HCT116 (cell line): ENCODE measurements around the gene GYPC. TPM values are rescaled to one million over a fixed set of nuclear protein-coding genes. Genes with fewer than 3 reads are reported as not detected.

Experiments
- ATAC-seq: fragments of 200-7000 bp; cut with Tn5 transposase; 2 replicates; pipeline ENCODE4 v1.9.1; 2020; ENCODE audit warnings: mild to moderate bottlenecking, moderate library complexity
- BruUV-seq: library from RNA; stranded (reverse); fragments of 400-500 nt; replicated peaks from 2 replicates; lab custom pipeline; 2021; lab: Mats Ljungman, UMichigan
- CTCF ChIA-PET: fragments of 300-600 bp; sonication (Branson Sonifier 250); formaldehyde crosslinking; loops from one replicate; lab custom pipeline; 2021; ENCODE audit warnings: antibody characterized with exemption; lab: Charles Lee
- POLR2A ChIA-PET: fragments of 300-600, 350-600 bp; sonication (Branson Sonifier 250); formaldehyde crosslinking; loops from one replicate; lab custom pipeline; 2021; ENCODE audit warnings: antibody characterized with exemption; lab: Charles Lee
- RAD21 ChIA-PET, 2 experiments: fragments of 300-600 bp; sonication (Branson Sonifier 250); formaldehyde crosslinking; loops; one replicate each; lab custom pipeline; 2023; ENCODE audit warnings: low total read pairs in 2 of 2; ENCODE audit not compliant: uncharacterized antibody in 2 of 2, unreplicated experiment in 2 of 2, low non-redundant PET in 1 of 2; lab: Charles Lee
- DNase-seq: peaks from one replicate; pipeline ENCODE4 v3.0.0-alpha.2; 2010; ENCODE audit warnings: low read depth, low spot score
- H2AFZ ChIP-seq: fragments of 200-600 bp; shearing (Covaris generic), sonication (generic); 2 replicates; pipeline ENCODE4 v1.6.1; 2017; ENCODE audit warnings: low read depth, mixed run types, mixed read lengths, antibody characterized with exemption, low read length; ENCODE audit not compliant: poor library complexity, severe bottlenecking
- H3K27ac ChIP-seq: 2 replicates; pipeline ENCODE4 v1.5.1; 2012; ENCODE audit warnings: low read depth, low read length
- H3K27me3 ChIP-seq: fragments of 200-600 bp; sonication (generic); 2 replicates; pipeline ENCODE4 v1.6.1; 2016; ENCODE audit warnings: mixed run types, low read length, mixed read lengths; ENCODE audit not compliant: insufficient read depth
- H3K36me3 ChIP-seq, 2 experiments: fragments of 200-500 bp in 1 of 2; fragments of 200-600 bp in 1 of 2; sonication (Bioruptor generic) in 1 of 2; sonication (generic) in 1 of 2; 2 replicates each; pipeline versions ENCODE4 v1.5.1 to v1.6.1; 2014 to 2016; ENCODE audit warnings: low read length in 2 of 2, inconsistent platforms in 1 of 2, mixed read lengths in 1 of 2, mixed run types in 1 of 2; ENCODE audit not compliant: insufficient read depth in 2 of 2, control insufficient read depth in 1 of 2
- H3K4me1 ChIP-seq, 2 experiments: fragments of 200-600 bp in 1 of 2; sonication (generic) in 1 of 2; 2 replicates each; pipeline versions ENCODE4 v1.5.1 to v1.6.1; 2012 to 2017; ENCODE audit warnings: low read length in 2 of 2, inconsistent platforms in 1 of 2, mild to moderate bottlenecking in 1 of 2, mixed read lengths in 1 of 2, mixed run types in 1 of 2, moderate library complexity in 1 of 2; ENCODE audit not compliant: insufficient read depth in 2 of 2, control insufficient read depth in 1 of 2
- H3K4me2 ChIP-seq: fragments of 200-600 bp; sonication (generic); 2 replicates; pipeline ENCODE4 v1.6.1; 2017; ENCODE audit warnings: mixed run types, low read length, mixed read lengths
- H3K4me3 ChIP-seq, 2 experiments: fragments of 200-600 bp in 1 of 2; sonication (generic) in 1 of 2; replicated peaks in 1 of 2; 2 replicates each; pipeline ENCODE4 v1.5.1; 2011 to 2016; ENCODE audit warnings: low read length in 2 of 2, control low read depth in 1 of 2, low read depth in 1 of 2, mild to moderate bottlenecking in 1 of 2, mixed read lengths in 1 of 2, mixed run types in 1 of 2
- H3K79me2 ChIP-seq: fragments of 200-600 bp; sonication (generic); 2 replicates; pipeline ENCODE4 v1.6.1; 2017; ENCODE audit warnings: mild to moderate bottlenecking, mixed run types, low read length, moderate library complexity, mixed read lengths; ENCODE audit not compliant: insufficient read depth
- H3K9ac ChIP-seq: fragments of 200-600 bp; sonication (generic); 2 replicates; pipeline ENCODE4 v1.6.1; 2016; ENCODE audit warnings: low read length, mixed read lengths
- H3K9me2 ChIP-seq: fragments of 200-600 bp; sonication (generic), shearing (Covaris generic); 2 replicates; pipeline ENCODE4 v1.6.1; 2017; ENCODE audit warnings: mixed run types, mild to moderate bottlenecking, moderate library complexity; ENCODE audit not compliant: insufficient read depth
- H3K9me3 ChIP-seq, 2 experiments: fragments of 200-500 bp in 1 of 2; fragments of 200-600 bp in 1 of 2; sonication (Bioruptor generic) in 1 of 2; sonication (generic) in 1 of 2; 2 replicates each; pipeline ENCODE4 v1.6.1; 2014 to 2017; ENCODE audit warnings: low read length in 2 of 2, mixed read lengths in 2 of 2, inconsistent platforms in 1 of 2, low read depth in 1 of 2, mild to moderate bottlenecking in 1 of 2, mixed run types in 1 of 2, moderate library complexity in 1 of 2; ENCODE audit not compliant: control insufficient read depth in 1 of 2, insufficient read depth in 1 of 2
- H4K20me1 ChIP-seq: fragments of 200-600 bp; sonication (generic), shearing (Covaris generic); 2 replicates; pipeline ENCODE4 v1.6.1; 2017; ENCODE audit warnings: mixed run types, mild to moderate bottlenecking, moderate library complexity; ENCODE audit not compliant: insufficient read depth
- ATF3 ChIP-seq: IDR thresholded peaks from 2 replicates; pipeline ENCODE4 v1.6.1; 2012
- CBX3 ChIP-seq: IDR thresholded peaks from 2 replicates; pipeline ENCODE4 v1.6.1; 2012; ENCODE audit warnings: low read depth
- CEBPB ChIP-seq: IDR thresholded peaks from 2 replicates; pipeline ENCODE4 v1.6.1; 2012; ENCODE audit warnings: low read depth
- EGR1 ChIP-seq: IDR thresholded peaks from 2 replicates; pipeline ENCODE4 v1.6.1; 2012; ENCODE audit warnings: low read depth
- ELF1 ChIP-seq: IDR thresholded peaks from 2 replicates; pipeline ENCODE4 v1.6.1; 2012; ENCODE audit warnings: low read depth, borderline replicate concordance
- EZH2 ChIP-seq: fragments of 200-600 bp; sonication (generic); IDR thresholded peaks from 2 replicates; pipeline ENCODE4 v1.6.1; 2017; ENCODE audit warnings: antibody characterized with exemption, mixed run types
- EZH2phosphoT487 ChIP-seq: fragments of 200-600 bp; IDR thresholded peaks from 2 replicates; pipeline ENCODE4 v1.6.1; 2018; ENCODE audit warnings: antibody characterized with exemption, borderline replicate concordance
- FOSL1 ChIP-seq: IDR thresholded peaks from 2 replicates; pipeline ENCODE4 v1.6.1; 2012; ENCODE audit warnings: low read depth
- JUND ChIP-seq: IDR thresholded peaks from 2 replicates; pipeline ENCODE4 v1.6.1; 2012
- RAD21 ChIP-seq: IDR thresholded peaks from 2 replicates; pipeline ENCODE4 v1.6.1; 2012; ENCODE audit warnings: low read depth, mild to moderate bottlenecking
- REST ChIP-seq: IDR thresholded peaks from 2 replicates; pipeline ENCODE4 v1.6.1; 2012; ENCODE audit warnings: low read depth
- SIN3A ChIP-seq: IDR thresholded peaks from 2 replicates; pipeline ENCODE4 v1.6.1; 2012; ENCODE audit warnings: low read depth
- SP1 ChIP-seq: IDR thresholded peaks from 2 replicates; pipeline ENCODE4 v1.6.1; 2012; ENCODE audit warnings: low read depth
- SRF ChIP-seq: IDR thresholded peaks from 2 replicates; pipeline ENCODE4 v1.6.1; 2012; ENCODE audit warnings: low read depth
- TCF7L2 ChIP-seq: IDR thresholded peaks from 2 replicates; pipeline ENCODE4 v1.7.0; 2011; ENCODE audit warnings: borderline replicate concordance, inconsistent platforms; ENCODE audit not compliant: insufficient read depth, insufficient read length; ENCODE audit errors: extremely low read depth
- YY1 ChIP-seq: IDR thresholded peaks from 2 replicates; pipeline ENCODE4 v1.6.1; 2011; ENCODE audit warnings: low read length, low read depth, moderate library complexity, mild to moderate bottlenecking; ENCODE audit not compliant: insufficient replicate concordance; ENCODE audit errors: extremely low read depth
- ZFX ChIP-seq: fragments of 450-650 bp; IDR thresholded peaks from 2 replicates; pipeline ENCODE4 v1.6.1; 2017
- ZNF274 ChIP-seq: fragments of 200-500 bp; sonication (Bioruptor generic); IDR thresholded peaks from 2 replicates; pipeline ENCODE4 v1.6.1; 2014; ENCODE audit warnings: mild to moderate bottlenecking, low read depth, low read length, inconsistent platforms
- intact Hi-C: fragments of 100-400 bp; cut with micrococcal nuclease; formaldehyde crosslinking; loops from 2 replicates; pipeline ENCODE4 v1.10.0; 2022
- total RNA-seq: library from RNA; stranded (reverse); gene quantifications from one replicate; pipeline ENCODE4 v1.2.1, GENCODE V29; 2021; ENCODE audit not compliant: unreplicated experiment
- TF ChIP-seq, protein P1 (sequence below): IDR thresholded peaks from 2 replicates; pipeline ENCODE4 v1.6.1; 2011; ENCODE audit warnings: mild to moderate bottlenecking, low read length, moderate library complexity; ENCODE audit not compliant: insufficient replicate concordance; ENCODE audit errors: extremely low read depth
- TF ChIP-seq, protein P2 (sequence below), 3 experiments: fragments of 200-600 bp in 1 of 3; sonication (generic) in 1 of 3; IDR thresholded peaks in 2 of 3; conservative IDR thresholded peaks in 1 of 3; 2 replicates each; pipeline ENCODE4 v1.5.1; 2012 to 2017; ENCODE audit warnings: low read depth in 2 of 3, low read length in 2 of 3, antibody characterized with exemption in 1 of 3, borderline replicate concordance in 1 of 3, control low read depth in 1 of 3, mild to moderate bottlenecking in 1 of 3, mixed read lengths in 1 of 3, mixed run types in 1 of 3, moderate library complexity in 1 of 3; ENCODE audit not compliant: insufficient read depth in 1 of 3

GYPC gene
- total RNA-seq, 1 experiment from 2014 or later, result 0.66 TPM

DNA sequence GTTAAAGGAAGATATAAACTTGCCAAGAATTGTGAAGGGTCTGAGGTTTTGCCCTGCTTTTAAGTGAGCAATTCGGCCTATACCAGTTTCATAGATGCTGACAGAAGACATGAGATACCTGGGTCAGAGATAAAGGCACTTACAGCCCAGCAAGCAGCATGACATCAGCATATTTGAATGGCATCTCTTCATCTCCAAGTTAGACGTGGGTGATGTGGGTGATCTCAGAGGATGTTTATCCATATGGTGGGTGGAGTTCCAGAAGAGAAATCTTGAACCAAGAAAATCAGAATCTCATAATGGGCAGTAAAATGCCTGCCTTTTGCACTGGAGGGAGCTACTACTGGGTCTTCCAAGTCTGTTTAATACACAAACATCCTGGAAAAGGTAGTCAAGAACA is 44.7 kb downstream of the GYPC start:
- H3K9me3 ChIP-seq, result no peaks in the 10 kb centered on the region
- ChIA-PET POLR2A (no interaction called here), RAD21 (no interaction called here), CTCF (no interaction called here)
- no peaks in the 10 kb centered on the region for H3K9me2 ChIP-seq
- H3K4me1 ChIP-seq, result no peaks in the 10 kb centered on the region
- no peak overlapping the region for H3K4me3 ChIP-seq
- H3K79me2 ChIP-seq, result no peaks in the 10 kb centered on the region
- no peak overlapping the region for H3K4me2 ChIP-seq
- no peak overlapping the region for H2AFZ ChIP-seq
- BruUV-seq, result no TSS peak
- H4K20me1 ChIP-seq, result no peaks in the 10 kb centered on the region
- H3K9ac ChIP-seq, result no peak overlapping the region
- TF ChIP-seq ATF3 (no peak), CBX3 (no peak), JUND (no peak), ELF1 (no peak), TCF7L2 (no peak), ZNF274 (no peak), FOSL1 (no peak), CEBPB (no peak), SRF (no peak), EZH2 (no peak), YY1 (no peak), SP1 (no peak), REST (no peak), SIN3A (no peak), RAD21 (no peak), EZH2phosphoT487 (no peak), ZFX (no peak), EGR1 (no peak)
- TF ChIP-seq, protein P1, sequence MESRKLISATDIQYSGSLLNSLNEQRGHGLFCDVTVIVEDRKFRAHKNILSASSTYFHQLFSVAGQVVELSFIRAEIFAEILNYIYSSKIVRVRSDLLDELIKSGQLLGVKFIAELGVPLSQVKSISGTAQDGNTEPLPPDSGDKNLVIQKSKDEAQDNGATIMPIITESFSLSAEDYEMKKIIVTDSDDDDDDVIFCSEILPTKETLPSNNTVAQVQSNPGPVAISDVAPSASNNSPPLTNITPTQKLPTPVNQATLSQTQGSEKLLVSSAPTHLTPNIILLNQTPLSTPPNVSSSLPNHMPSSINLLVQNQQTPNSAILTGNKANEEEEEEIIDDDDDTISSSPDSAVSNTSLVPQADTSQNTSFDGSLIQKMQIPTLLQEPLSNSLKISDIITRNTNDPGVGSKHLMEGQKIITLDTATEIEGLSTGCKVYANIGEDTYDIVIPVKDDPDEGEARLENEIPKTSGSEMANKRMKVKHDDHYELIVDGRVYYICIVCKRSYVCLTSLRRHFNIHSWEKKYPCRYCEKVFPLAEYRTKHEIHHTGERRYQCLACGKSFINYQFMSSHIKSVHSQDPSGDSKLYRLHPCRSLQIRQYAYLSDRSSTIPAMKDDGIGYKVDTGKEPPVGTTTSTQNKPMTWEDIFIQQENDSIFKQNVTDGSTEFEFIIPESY, result no peak
- TF ChIP-seq, protein P2, sequence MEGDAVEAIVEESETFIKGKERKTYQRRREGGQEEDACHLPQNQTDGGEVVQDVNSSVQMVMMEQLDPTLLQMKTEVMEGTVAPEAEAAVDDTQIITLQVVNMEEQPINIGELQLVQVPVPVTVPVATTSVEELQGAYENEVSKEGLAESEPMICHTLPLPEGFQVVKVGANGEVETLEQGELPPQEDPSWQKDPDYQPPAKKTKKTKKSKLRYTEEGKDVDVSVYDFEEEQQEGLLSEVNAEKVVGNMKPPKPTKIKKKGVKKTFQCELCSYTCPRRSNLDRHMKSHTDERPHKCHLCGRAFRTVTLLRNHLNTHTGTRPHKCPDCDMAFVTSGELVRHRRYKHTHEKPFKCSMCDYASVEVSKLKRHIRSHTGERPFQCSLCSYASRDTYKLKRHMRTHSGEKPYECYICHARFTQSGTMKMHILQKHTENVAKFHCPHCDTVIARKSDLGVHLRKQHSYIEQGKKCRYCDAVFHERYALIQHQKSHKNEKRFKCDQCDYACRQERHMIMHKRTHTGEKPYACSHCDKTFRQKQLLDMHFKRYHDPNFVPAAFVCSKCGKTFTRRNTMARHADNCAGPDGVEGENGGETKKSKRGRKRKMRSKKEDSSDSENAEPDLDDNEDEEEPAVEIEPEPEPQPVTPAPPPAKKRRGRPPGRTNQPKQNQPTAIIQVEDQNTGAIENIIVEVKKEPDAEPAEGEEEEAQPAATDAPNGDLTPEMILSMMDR (IDR thresholded peaks at IDR 0.05 in 2 of 3, conservative IDR thresholded peaks at IDR 0.05 in 1 of 3; ENCODE audit: borderline replicate concordance in 1 of 3, insufficient read depth in 1 of 3, low read depth in 2 of 3, low read length in 2 of 3), result no peak
- peaks cover 17% of the 10 kb centered on the region for H3K27me3 ChIP-seq
- DNase-seq (no peak), ATAC-seq (no peak)
- H3K36me3 ChIP-seq, result no peaks in the 10 kb centered on the region
- intact Hi-C loops, result no loop called here
- no peak overlapping the region for H3K27ac ChIP-seq
